Caki2 (cell line): ENCODE results near the gene MYL10. TPM values are rescaled to one million over a fixed set of nuclear protein-coding genes. Genes with fewer than 3 reads are reported as not detected.

Experiments used
- DNase-seq: peaks from one replicate; pipeline ENCODE4 v3.0.0-alpha.2; 2015; ENCODE audit warnings: low read depth
- in situ Hi-C: cut with HindIII; loops from 2 replicates; pipeline ENCODE4 v1.10.0; 2016; ENCODE audit warnings: low sequenced_read_pairs, low pct_unique_long_range_greater_than_20kb, mixed read lengths
- total RNA-seq: library from RNA; depleted of rRNA; stranded (reverse); fragments of >200 nt; shearing (Covaris generic); gene quantifications from 2 replicates; pipeline ENCODE4 v1.2.3, GENCODE V29; 2014; ENCODE audit warnings: low replicate concordance; rRNA removed

MYL10 gene
- not detected in 2 replicates for total RNA-seq

- in situ Hi-C loops: no loop called here
- no peak for DNase-seq
Measured at GRCh38 chr7:101629171-101629570, at the start of gene MYL10. Gene MYL10 (minus strand): TSS chr7:101629296. CDS start chr7:101629118, 178 bp downstream.

DNA sequence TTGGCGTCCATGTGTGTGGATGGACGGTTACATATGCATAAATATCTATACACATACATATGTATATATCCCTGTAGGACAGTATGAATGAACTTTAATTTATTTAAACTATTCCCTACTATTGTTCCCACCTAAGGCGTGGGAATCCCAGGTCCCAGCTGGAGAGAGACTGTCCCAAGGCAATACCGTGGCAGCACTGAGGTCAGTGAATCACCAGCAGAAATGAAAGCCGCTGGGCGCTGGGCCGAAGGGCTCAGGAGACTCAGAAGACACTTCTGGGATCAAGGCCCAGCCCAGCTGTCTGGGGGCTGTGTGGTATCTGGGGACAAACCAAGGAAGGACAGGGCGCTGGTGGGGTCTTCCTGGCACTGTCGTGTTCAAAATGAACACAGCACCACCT is 49.6 kb upstream of the MYL10 start:
- DNase-seq: peak; percentile 52
- in situ Hi-C loops: no loop called here

DNA sequence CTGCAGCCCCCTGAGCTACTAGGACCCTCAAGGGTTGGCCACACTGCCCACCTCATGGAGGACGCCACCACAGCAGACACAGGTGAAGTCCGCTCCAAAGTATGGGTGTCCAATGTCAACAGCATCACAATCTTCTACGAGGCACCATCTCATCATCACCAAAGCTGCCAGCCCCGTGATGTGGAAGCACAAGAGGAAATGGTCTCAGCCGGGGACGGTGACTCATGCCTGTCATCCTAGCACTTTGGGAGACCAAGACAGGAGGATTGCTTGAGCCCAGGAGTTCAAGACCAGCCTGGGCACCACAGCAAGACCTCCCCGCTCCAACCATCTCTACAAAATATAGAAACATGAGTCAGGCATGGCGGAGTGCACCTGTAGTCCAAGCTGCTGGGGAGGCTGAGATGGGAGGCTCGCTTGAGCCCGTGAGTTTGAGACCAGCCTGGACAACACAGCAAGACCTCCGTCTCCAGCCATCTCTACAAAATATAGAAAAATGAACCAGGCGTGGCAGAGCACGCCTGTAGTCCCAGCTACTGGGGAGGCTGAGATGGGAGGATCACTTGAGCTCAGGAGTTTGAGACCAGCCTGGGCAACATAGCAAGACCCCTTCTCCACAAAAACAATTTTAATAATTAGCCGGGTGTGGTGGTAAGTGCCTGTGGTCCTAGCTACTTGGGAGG is 48.8 kb upstream of the MYL10 start:
- no peak for DNase-seq
- in situ Hi-C loops: no loop called here

GRCh38 chr7:101677391-101677790 is 48.3 kb upstream of the MYL10 start:
- DNase-seq: no peak
- in situ Hi-C loops: no loop called here

DNA sequence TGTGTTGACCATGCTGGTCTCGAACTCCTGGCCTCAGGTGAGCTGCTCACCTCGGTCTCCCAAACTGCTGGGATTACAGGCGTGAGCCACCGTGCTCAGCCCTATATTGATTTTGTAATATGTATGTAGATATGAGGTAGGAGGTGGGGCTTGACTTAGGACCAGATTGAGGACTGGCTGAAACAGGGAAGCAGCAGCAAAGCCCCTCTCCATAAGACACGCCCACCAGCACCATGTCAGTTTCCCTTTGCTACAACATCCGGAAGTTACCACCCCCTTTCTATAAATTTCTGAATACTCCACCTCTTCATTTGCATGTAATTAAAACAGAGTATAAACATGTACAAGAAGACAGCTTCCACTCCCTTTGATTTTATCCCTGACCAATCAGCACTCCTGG is 47.9 kb upstream of the MYL10 start:
- in situ Hi-C loops: no loop called here
- no peak for DNase-seq

DNA sequence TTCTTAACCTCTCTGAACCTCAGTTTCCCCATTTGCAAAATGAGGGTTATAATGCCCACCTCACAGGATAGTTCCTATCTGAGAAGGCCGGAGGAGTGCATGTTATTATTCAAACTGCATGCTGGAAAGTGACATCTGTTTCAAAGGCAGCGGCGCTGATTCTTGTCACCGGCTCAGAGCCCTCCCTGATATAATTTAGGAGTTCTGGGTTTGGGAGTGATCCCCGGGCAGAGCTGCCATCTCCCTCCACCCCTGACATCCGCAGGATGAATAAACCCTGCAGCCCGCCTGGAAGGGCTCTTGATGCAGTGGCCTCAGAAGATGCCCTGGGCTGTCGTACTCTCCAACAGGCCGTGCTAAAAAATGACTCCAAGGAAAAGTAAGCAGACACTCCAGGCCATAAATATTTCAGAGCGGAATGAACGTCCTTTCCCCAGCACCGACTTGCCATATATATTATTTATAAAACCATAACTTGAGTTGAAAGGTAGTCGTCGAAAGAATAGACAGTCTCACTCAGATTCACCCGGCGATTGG is 47.0 kb upstream of the MYL10 start:
- DNase-seq: no peak
- in situ Hi-C loops: no loop called here

DNA sequence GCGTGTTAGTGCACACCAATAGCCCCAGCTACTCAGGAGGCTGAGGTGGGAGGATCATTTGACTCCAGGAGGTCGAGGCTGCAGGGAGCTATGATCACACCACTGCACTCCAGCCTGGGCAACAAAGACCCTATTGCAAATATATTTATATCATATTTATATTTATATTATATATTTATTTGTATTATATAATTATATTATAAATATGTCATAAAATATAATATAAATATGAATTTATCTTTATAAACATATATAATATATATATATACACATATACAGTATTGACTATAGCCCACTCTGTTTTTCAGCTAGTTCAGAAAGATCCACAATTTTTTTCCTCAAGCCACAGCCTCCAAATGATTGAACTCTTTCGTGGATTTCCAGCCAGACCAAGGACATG is 45.3 kb upstream of the MYL10 start:
- in situ Hi-C loops: no loop called here

DNA sequence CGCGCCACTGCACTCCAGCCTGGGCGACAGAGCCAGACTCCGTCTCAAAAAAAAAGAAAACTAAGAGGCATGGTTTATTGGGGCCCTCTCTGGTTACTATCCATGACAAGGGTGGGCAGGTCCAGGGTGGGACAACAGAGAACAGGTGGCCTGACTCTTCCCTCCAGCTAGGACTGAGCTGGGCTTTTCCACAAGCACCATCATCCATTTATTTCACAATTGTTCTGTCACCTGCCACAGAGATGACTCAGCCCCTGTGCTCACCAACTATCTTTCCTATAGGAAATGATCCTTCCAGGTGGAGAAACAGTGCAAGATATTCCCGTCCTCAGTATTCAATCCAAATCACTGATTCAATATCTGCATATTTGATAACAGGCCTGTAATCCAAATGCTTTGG is 44.9 kb upstream of the MYL10 start:
- no peak for DNase-seq
- in situ Hi-C loops: no loop called here

More for the DNA sequence above, 45.3 kb upstream of the MYL10 start:
- DNase-seq: no peak

DNA sequence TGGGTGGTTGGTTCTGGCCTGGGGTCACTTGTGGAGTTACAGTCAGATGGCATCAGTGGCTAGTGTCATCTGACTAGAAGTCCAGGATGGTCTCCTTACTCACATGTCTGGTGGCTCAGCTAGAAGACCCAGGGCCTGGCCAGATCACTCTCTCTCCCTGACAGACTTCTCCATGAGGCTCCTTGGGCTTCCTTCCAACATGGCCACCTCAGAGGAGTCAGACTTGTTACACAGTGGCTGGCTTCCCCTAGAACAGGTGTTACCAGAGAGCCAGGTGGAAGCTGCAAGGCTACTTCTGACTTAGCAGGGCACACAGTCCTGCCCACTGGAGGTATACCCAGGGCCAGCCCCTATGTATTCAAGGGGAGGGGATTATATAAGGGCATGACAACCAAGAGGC is 44.2 kb upstream of the MYL10 start:
- no peak for DNase-seq
- in situ Hi-C loops: no loop called here

- DNase-seq: no peak
Measured at GRCh38 chr7:101671371-101672356, 42.6 kb upstream of the MYL10 start.

DNA sequence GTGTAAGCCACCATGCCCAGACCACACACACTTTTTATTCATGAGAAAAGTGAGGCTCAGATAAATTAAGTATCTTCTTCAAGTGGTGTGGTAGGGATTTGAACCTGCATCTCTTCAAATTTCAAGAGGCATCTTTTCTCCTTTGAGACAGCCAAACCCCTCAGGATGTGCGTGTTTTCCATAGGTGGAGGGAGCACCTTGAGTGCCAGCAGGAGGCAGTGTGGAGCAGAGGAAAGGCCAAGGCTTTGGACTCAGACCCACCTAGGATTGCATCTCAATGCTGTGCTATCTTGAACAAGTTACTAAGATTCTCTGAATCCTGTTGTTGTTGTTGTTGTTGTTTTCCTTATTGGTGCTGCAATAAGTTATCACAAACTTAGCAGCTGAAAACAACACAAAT is 40.2 kb upstream of the MYL10 start:
- in situ Hi-C loops: no loop called here

More at GRCh38 chr7:101671371-101672356, 42.6 kb upstream of the MYL10 start:
- in situ Hi-C loops: no loop called here

DNA sequence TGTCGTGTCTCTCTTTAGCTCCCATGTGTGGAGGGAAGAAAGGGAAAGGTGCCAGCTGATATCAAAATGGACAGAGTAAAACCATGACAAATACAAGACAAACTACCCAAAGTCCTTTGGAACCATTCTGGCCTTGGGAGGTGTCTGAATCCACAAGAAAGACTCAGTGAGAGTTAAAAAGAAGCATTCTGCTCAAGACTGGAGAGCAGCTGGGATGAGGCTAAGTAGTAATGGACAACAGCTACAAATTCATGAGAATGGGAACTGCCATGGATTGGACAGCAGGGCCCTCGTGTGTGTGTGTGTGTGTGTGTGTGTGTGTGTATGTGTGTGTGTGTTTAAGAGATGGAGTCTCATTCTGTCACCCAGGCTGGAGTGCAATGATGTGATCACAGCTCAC is 39.6 kb upstream of the MYL10 start:
- in situ Hi-C loops: no loop called here
- no peak for DNase-seq

More for the DNA sequence above, 40.2 kb upstream of the MYL10 start:
- no peak for DNase-seq

DNA sequence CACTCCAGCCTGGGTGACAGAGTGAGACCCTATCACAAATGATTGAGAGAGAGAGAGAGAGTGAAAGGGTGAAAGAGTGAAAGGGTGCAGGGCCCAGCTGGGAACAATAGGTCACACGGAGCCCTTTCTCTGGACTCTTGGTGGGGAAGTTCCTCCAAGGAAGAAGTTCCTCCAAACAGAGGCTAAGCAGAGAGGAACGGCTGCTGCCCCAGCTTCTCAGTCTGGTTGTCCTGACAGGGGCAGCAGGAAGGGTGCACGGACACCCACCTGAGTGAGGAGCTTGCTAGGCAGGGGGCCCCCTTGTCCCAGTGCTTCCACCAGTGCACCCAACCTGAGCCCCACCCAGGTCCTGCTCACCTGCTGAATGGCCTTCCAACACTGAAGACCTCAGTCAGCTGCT is 38.8 kb upstream of the MYL10 start:
- DNase-seq: no peak
- in situ Hi-C loops: no loop called here

DNA sequence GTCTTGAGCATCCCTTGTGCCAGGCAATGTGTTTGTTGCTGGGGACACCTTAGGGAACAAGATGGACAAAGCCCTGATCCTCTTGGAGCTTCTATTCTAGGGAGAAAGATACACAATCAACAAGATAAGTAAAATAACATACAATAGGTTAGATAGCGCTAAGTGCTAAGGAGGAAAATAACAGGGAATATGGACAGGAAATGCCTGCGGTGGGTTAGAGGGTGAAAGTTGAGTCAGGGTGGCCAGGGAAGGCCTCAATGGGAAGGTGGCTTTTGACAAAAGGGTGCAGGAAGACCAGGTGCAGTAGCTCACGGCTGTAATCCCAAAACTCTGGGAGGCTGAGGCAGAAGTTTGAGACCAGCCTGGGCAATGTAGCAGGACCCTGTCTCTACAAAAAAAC is 38.3 kb upstream of the MYL10 start:
- DNase-seq: no peak
- in situ Hi-C loops: no loop called here

DNA sequence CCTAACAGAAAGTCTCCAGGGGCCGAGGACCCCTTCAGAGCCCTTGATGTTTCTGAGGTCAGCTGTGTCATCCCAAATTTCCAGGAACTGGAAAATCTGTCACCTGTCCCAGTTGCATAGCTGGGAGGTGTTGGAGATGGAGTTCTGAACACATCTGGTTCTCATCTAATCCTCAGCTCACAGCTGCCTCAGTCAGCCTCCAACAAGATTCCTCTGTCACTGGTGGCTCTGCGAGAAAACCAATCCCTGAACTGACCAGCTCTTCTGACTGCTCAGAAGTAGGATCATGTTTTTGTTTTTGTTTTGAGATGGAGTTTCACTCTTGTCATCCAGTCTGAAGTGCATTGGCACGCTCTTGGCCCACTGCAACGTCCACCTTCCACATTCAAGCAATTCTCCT is 37.6 kb upstream of the MYL10 start:
- DNase-seq: no peak

GRCh38 chr7:101666293-101666692 is 37.2 kb upstream of the MYL10 start:
- no peak for DNase-seq
- in situ Hi-C loops: no loop called here

More for the DNA sequence above, 37.6 kb upstream of the MYL10 start:
- in situ Hi-C loops: no loop called here

- DNase-seq: no peak
- in situ Hi-C loops: no loop called here
Measured at GRCh38 chr7:101664893-101665471, 35.9 kb upstream of the MYL10 start.

DNA sequence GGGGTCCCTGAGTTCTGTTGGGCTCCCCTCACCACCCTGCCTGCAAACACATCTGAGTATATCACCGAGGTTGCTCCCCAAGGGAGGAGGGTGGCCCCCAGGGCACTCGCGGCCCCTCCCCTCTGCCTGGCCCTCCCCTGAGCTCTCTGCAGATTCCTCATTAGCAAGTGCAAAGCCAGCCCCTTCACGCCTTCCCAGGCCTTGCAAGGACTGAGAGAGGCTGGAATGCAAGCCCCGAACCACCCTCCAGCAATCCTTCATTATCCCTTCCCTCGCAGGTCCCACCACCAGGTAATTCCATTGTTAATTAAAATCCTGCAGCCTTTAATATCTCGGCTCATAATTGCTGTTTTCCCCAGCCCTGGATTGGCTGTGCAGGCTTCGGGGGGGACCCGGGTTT is 35.3 kb upstream of the MYL10 start:
- DNase-seq: no peak
- in situ Hi-C loops: no loop called here

GRCh38 chr7:101663747-101664146 is 34.7 kb upstream of the MYL10 start:
- in situ Hi-C loops: no loop called here
- no peak for DNase-seq
